ENCODE measurements around the gene TAPBPL.

Gene TAPBPL

DNA sequence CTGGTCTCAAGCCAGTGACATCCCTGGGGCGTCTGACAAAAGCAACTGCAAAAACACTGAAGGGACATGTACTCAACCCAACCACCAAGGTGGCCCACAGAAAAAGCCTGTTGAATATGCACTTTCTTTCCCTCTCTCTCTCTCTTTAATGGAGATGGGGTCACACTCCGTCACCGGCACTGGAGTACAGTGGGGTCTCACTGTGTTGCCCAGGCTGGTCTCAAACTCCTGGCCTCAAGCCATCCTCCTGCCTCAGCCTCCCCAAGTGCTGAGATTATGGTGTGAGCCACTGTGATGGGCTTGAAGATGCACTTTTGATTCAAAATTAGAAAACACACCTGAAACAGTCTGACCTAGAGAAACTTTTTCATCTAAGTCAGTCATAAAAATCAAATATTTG lies 14.3 kb upstream of the TAPBPL start:
- no peak for DNase-seq (ENCODE audit: low read depth)

DNA sequence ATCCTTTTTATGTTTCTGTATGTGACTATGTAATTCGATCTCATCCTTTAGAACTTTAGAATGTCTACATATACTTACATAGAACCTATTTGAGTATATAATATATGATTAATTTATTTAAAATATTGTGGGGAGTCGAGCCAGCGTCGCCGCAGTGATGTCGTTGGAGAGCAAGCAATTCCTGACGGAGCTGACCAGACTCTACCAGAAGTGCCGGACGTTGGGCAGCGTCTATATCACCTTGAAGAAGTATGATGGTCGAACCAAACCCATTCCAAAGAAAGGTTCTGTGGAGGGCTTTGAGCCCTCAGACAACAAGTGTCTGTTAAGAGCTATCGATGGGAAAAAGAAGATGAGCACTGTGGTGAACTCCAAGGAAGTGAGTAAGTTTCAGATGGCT lies 13.5 kb upstream of the TAPBPL start:
- no peak for DNase-seq (ENCODE audit: low read depth)

DNA sequence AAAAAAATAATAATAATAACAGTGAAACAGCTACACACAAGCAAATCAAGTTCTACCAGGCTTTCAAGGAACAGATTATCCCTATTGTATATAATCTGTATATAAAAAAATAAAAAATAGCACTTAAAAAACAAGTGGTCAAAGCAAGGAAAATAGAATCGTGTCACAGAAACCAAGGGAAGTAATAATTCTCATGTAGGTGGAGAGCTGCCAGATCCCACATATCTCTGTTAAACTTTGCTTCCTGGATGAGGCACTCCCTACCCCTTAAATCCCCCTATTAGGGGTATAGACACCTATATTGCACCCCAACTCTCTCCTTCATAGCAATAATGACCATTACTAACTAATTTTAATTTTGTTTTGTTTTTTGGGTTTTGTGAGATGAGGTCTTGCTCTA lies 11.5 kb upstream of the TAPBPL start:
- DNase-seq (ENCODE audit: low read depth), result no peak

DNA sequence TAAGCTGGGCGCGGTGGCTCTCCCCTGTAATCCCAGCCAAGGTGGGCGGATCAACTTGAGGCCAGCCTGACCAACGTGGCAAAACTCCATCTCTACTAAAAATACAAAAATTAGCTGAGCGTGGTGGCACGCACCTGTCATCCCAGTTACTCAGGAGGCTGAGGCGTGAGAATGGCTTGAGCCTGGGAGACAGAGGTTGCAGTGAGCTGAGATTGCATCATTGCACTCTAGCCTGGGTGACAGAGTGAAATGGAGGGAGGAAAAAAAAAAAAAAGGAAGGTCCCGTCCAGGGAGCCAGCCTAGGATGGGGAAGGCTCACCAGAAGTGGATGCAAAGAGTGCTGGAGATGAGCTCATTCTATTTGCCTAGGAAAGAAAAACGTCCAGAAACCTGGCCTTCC lies 9.0 kb upstream of the TAPBPL start:
- DNase-seq (ENCODE audit: low read depth), result no peak

DNA sequence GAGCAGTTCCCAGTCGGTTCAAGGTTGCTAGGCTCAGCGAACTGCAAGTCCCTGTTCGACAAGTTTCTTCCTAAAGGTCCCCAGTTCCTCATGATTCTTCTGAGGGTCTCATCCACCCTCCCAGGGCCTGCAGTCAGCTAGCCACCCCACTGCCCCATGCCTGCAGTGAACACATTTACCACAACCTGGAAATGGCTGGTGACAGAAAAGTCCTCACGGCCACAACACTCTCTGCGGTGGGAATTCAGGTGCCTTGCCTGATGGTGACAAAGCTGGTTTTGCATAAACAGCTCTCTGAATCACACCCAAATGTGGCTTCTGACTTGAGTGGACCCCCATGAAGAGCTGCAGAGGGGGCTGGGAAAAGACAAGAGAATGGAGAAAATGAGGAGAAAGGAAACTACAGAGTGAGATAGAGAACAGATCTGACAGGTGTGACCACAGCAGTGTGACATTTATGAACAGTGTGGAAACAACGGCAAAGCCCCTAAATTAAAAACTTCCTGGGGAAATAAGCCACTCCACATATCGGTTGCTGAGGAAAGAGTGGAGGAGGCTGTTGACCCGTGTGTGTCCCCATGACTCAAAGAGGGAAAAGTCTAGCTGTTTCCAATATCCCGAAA lies 8.4 kb upstream of the TAPBPL start:
- no peak for DNase-seq (ENCODE audit: low read depth)

DNA sequence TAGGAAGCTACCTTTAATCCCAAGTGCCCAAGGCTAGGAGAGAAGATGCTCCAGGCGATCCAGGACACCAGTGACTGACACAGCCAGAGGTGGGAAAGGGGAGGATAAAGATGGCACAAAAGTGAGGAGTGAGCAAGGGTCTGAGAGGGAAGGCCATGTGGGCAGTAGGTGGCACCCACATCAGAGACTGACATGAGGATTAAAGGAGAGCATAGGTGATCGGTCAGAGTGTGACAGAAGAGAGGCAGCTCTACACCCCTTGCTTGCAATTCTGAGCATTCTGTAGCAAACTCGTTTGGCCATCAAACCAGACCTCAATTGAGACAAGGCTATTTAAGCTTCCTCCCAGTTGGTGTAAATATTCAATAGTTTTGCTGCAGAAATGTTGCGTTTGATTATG lies 7.8 kb upstream of the TAPBPL start:
- no peak for DNase-seq (ENCODE audit: low read depth)

DNA sequence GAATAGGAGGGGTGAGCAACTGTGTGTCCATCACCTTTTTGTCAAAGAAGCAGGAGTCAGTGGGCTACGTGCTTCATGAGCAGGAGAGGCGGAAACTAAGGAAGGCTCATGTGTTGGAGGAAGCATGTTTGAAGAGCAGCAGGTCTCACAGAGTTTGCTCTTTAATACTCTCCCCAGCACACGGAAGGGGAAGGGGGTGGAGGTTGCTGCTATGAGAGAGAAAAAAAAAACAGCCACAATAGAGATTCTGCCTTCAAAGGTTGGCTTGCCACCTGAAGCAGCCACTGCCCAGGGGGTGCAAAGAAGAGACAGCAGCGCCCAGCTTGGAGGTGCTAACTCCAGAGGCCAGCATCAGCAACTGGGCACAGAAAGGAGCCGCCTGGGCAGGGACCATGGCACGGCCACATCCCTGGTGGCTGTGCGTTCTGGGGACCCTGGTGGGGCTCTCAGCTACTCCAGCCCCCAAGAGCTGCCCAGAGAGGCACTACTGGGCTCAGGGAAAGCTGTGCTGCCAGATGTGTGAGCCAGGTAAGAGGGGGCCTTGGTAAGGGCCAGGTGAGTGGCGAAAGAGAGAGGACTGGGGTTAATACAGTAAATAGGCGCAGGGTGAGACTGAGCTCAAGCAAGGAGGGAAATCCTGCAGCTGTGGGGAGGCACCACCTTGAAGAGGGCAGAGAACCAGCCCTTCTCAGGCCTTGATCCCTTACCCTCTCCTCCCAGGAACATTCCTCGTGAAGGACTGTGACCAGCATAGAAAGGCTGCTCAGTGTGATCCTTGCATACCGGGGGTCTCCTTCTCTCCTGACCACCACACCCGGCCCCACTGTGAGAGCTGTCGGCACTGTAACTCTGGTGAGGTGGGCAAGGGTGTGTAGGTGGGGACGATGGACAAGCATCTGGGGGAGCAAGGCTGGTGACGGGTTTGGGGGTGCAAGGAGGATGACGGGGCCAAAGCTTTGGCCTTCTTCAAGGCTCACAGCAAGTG lies 6.8 kb upstream of the TAPBPL start, which contains the start of gene CD27:
TSS of gene CD27 (plus strand) at position 252 of the 985 bp plus-strand sequence. CDS start at position 393, 141 bp downstream.
- no peak for DNase-seq (ENCODE audit: low read depth)

DNA sequence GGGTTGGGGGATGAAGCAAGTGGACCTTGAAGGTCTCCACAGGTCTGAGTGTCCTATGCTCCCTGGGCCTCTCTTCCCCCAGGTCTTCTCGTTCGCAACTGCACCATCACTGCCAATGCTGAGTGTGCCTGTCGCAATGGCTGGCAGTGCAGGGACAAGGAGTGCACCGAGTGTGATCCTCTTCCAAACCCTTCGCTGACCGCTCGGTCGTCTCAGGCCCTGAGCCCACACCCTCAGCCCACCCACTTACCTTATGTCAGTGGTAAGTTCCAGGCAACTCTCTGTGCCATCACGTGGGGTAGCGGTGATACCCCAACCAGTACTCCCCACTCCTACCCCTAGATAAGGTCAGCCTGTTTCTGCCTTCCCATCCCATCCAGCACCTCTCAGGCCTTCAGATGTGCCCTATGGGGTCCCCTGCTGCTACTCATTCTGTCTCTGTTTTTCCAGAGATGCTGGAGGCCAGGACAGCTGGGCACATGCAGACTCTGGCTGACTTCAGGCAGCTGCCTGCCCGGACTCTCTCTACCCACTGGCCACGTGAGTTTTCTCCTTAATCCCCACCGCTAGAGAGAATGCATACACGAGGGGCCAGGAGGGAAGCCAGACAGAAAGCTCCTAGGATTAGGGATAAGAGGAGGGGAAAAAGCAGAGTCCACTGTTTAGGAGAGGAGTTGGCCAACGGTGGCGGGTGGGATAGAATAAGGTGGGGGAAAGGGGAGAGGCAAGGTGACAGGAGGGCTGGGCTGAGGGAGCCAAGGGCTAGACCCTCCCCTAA lies 1.6 kb upstream of the TAPBPL start:
- no peak for DNase-seq (ENCODE audit: low read depth)

DNA sequence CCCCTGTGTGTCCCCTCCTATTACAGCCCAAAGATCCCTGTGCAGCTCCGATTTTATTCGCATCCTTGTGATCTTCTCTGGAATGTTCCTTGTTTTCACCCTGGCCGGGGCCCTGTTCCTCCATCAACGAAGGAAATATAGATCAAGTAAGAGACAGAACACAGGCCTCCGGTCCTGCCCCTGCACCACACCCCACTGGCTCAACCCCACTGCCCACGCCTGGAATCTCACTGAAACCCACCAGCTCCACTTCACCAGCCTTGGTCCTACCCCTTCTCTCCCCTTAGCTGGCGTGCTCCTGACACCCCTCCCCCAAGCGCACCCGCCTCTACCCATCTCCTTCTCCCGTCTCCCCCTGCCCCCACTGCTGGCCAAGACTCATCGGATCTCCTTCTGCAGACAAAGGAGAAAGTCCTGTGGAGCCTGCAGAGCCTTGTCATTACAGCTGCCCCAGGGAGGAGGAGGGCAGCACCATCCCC lies 934 bp upstream of the TAPBPL start:
- no peak for DNase-seq (ENCODE audit: low read depth)

DNA sequence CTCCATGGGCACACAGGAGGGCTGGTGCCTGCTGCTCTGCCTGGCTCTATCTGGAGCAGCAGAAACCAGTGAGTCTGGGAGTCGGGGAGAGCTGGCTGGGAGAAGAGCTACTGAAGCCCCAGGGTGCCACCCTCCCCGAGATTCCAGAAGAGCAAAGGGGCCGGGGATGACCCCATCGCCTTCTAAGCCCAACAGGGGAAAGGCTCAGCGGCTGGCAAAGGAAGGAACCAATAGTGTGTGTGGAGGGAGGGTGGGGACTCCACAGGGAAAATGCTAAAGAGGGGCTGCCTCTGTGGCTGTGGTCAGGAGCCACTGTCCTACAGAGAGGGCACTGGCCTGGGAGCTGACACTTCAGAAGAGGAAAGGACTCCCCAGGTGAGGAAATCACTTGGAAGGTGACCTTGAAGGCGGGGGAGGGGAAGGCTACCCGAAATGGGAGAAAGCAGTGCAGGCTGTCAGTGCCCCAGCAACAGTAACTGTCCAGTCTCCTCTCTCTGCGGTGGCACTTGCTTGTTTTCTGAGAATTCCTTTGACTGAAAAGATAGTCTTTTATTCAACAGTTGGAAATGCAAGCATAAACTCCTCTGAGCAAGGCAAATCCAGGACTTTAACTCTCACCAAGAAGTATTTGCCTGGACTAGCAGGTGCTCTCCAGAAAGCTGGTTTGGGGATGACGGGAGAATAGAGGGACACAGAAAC lies 552 bp downstream of the TAPBPL start:
- DNase-seq (ENCODE audit: low read depth), result no peak

DNA sequence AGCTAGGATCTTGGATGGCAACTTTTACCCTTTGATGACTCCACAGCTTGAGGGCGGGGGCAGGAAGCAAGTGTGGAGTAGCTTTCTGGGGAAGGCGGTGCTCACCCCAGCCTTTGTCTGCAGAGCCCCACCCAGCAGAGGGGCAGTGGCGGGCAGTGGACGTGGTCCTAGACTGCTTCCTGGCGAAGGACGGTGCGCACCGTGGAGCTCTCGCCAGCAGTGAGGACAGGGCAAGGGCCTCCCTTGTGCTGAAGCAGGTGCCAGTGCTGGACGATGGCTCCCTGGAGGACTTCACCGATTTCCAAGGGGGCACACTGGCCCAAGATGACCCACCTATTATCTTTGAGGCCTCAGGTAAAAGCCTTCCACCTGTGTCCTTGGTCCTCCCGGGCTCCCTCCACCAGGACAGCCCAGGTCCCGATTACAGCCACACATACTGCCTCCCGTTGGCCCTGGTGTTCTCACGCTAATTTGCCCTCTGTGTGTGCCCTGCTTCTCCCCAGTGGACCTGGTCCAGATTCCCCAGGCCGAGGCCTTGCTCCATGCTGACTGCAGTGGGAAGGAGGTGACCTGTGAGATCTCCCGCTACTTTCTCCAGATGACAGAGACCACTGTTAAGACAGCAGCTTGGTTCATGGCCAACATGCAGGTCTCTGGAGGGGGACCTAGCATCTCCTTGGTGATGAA lies 1.2 kb downstream of the TAPBPL start:
- no peak for DNase-seq (ENCODE audit: low read depth)

DNA sequence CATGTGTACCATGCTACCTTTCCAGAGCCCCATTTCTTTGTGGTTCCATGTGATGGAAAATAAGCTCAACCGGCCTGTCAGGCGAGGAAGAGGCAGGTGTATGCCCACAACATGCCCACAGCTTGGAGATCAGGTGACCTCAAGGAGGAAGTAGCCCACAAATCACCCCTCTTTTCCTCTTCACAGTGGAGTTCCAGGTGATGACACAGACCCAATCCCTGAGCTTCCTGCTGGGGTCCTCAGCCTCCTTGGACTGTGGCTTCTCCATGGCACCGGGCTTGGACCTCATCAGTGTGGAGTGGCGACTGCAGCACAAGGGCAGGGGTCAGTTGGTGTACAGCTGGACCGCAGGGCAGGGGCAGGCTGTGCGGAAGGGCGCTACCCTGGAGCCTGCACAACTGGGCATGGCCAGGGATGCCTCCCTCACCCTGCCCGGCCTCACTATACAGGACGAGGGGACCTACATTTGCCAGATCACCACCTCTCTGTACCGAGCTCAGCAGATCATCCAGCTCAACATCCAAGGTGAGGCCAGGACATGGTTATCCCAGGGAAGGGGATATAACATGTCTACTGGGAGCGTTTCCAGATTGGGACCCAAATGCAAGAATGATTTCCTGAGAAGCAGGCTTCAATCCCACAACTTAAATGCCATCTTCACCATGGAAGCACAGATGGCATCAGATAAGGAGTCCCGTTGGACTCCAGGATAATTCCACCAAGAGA lies 5.5 kb downstream of the TAPBPL start:
- DNase-seq (ENCODE audit: low read depth), result no peak

DNA sequence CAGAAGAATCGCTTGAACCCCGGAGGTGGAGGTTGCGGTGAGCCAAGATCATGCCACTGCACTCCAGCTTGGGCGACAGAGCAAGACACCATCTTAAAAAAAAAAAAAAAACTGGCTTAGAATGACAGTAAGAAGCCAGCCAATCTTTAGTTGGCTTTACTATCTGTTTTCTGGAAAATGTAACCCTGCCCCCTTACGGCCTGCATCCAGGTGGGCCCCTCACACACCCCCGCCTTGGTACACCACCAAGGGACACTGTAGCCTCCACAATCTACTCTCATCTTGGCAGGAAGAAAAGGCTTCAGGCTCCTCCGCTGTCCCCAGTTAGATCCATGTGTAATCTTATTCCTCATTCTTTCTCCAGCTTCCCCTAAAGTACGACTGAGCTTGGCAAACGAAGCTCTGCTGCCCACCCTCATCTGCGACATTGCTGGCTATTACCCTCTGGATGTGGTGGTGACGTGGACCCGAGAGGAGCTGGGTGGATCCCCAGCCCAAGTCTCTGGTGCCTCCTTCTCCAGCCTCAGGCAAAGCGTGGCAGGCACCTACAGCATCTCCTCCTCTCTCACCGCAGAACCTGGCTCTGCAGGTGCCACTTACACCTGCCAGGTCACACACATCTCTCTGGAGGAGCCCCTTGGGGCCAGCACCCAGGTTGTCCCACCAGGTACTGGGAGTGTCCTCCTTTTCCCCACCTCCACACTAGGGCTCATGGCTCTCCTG lies 6.6 kb downstream of the TAPBPL start:
- no peak for DNase-seq (ENCODE audit: low read depth)

DNA sequence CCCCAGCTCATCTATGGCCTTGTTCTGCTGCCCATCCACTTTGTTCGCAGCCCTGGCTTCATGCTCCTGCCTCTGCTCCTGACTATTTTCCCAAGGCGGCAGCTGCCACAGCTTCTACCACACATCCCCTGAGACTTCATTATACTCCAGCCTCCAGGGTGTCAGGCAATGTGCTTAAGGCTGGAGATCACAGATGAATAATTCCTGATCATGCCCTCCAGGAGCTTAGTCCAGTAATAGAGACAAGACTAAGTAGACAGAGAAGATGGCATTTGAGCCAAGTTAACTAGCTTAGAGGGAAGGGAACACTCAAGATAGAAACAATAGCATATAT lies 7.1 kb downstream of the TAPBPL start:
- no peak for DNase-seq (ENCODE audit: low read depth)

DNA sequence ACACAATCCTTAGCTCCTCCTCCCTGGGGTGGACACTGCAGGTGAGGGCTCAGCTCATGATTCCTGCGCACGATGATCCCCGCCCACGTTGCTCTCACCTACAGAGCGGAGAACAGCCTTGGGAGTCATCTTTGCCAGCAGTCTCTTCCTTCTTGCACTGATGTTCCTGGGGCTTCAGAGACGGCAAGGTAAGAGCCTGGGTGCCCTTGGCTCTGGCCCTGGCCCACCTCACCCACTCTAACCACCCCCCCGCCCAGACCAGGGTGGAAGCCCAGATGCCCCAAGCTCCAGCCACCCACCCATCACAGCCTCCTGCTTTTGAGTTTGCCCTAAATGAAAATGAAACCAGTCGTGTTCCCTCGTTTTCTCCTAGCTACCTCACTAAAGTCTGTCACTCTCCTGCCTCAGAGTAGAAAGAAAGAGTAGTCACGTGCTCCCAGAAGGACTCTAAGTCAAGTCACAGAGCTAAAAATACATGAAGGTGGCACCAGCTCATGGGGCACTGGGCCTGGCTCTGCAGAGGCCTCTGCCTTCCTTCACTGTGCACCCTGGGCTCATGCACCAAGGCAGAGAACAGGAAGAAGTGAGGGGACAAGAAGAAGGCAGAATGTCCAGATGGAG lies 9.0 kb downstream of the TAPBPL start:
- no peak for DNase-seq (ENCODE audit: low read depth)

DNA sequence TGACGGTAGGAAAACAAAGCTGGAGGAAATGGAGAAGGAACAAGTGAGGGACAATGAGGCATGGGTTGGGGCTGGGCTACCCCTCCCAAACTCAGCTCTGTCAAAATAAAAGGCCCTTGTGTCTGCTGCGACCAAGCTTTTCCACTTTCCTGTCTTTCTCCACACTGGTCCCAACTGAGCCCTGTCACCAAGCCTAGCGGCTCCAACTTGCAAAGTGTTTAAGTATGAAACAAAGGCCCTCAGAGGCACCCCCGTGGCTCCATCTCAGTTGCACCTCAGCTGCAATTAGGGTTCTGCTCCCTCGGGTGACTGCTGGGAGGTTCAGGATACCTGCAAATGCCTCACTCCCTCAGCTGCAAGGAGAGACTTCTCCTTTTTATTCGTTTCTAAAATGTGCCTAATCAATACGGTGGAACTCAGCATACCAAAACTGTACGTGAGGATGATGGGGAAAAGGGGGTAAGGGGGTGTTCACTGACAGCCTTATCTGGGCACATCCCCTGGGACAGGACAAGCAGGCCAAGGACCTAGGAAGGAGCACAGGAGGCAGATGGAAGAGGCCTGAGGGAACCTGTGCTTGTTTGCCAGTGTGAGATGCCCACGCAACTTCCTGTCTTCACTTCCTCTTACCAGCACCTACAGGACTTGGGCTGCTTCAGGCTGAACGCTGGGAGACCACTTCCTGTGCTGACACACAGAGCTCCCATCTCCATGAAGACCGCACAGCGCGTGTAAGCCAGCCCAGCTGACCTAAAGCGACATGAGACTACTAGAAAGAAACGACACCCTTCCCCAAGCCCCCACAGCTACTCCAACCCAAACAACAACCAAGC lies 9.8 kb downstream of the TAPBPL start:
- no peak for DNase-seq (ENCODE audit: low read depth)

DNA sequence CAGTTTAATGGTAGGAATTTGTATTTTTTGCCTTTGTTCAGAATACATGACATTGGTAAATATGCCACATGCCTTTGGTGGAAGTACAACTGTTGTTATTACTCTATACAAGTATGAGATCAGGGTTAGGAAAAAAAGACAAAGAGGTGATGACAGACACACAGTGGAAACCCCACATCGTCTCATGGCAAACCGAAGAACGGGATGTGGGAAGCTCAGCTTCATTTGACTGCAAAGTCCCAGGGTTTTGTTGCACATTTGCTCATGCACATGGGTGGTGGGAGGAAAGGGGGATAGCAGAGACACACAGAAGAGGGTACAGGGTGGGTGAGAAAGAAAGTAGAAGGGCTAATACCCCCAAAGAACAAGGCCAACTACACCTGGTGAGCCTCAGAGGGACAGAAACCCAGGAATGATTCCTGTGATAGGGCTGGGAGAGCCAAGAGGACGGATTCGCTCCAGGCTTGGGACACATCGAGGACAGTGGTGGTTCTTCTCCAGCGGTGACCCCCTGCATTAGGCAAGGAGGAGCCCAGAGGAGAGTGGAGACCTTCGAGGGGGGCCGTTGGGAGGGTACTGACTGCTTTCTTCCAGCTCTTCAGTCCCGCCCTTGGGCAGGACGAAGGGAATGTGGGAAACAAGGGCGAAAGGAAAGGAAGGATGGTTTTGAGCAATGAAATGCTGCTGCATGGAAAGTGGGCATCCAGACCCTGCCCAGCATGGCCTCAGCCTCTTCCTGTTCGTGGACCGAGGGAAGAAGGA lies 10.6 kb downstream of the TAPBPL start:
- DNase-seq (ENCODE audit: low read depth), result no peak

DNA sequence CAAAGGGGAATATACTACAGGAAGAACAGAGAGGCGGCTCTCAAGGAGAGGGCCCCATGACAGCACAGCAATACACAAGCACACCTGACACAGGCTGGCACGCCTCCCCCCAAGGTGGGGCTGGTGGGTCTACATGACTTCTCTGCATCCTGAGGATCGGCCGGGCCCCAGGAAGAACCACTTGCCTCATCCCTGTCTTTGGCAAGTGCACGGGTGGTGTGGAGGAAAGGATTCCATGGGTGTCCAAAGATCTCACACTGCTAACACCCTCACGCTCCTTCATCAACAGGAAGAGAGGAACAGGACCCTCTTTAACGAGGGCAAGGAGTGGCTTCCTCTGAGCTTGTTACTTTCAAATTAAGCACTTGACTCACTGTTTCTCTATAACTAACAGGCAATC lies 11.4 kb downstream of the TAPBPL start:
- DNase-seq (ENCODE audit: low read depth), result no peak
